ENCODE results near the gene RAPGEF4.

The RAPGEF4 gene

GRCh38 chr2:172998547-172999272, 263.1 kb downstream of the RAPGEF4 start:
- no peak for TF ChIP-seq POLR2A (IDR thresholded peaks at IDR 0.05; ENCODE audit: low read depth, low read length)
- no peak for FAIRE-seq

GRCh38 chr2:172999641-173000386, 264.2 kb downstream of the RAPGEF4 start:
- FAIRE-seq = no peak
- DNase-seq (ENCODE audit: insufficient read length, low spot score) = no peak
- TF ChIP-seq POLR2A (IDR thresholded peaks at IDR 0.05; ENCODE audit: low read depth, low read length) = no peak

More at GRCh38 chr2:172998547-172999272, 263.1 kb downstream of the RAPGEF4 start:
- DNase-seq (ENCODE audit: insufficient read length, low spot score) = no peak

GRCh38 chr2:173001664-173002604, 266.3 kb downstream of the RAPGEF4 start:
- no peak for TF ChIP-seq POLR2A (IDR thresholded peaks at IDR 0.05; ENCODE audit: low read depth, low read length)
- DNase-seq (ENCODE audit: insufficient read length, low spot score) (no peak), FAIRE-seq (no peak)

- FAIRE-seq (peak; percentile 77), DNase-seq (ENCODE audit: insufficient read length, low spot score) (no peak)
- no peak for TF ChIP-seq POLR2A (IDR thresholded peaks at IDR 0.05; ENCODE audit: low read depth, low read length)
These were observed 267.3 kb downstream of the RAPGEF4 start for GRCh38 chr2:173002751-173003541.

- TF ChIP-seq POLR2A (IDR thresholded peaks at IDR 0.05; ENCODE audit: low read depth, low read length) = no peak
- FAIRE-seq = no peak
- DNase-seq (ENCODE audit: insufficient read length, low spot score) = no peak
These were observed 273.1 kb downstream of the RAPGEF4 start for GRCh38 chr2:173008786-173009185.

GRCh38 chr2:173010233-173010632, 274.6 kb downstream of the RAPGEF4 start:
- DNase-seq (ENCODE audit: insufficient read length, low spot score) (no peak), FAIRE-seq (no peak)
- TF ChIP-seq POLR2A (IDR thresholded peaks at IDR 0.05; ENCODE audit: low read depth, low read length) = no peak

GRCh38 chr2:173016451-173016850, 280.8 kb downstream of the RAPGEF4 start:
- DNase-seq (ENCODE audit: insufficient read length, low spot score) (no peak), FAIRE-seq (no peak)
- TF ChIP-seq POLR2A (IDR thresholded peaks at IDR 0.05; ENCODE audit: low read depth, low read length) = no peak

- DNase-seq (ENCODE audit: insufficient read length, low spot score) (no peak), FAIRE-seq (no peak)
- TF ChIP-seq POLR2A (IDR thresholded peaks at IDR 0.05; ENCODE audit: low read depth, low read length) = no peak
These were observed 282.2 kb downstream of the RAPGEF4 start for GRCh38 chr2:173017646-173018420.

- TF ChIP-seq POLR2A (IDR thresholded peaks at IDR 0.05; ENCODE audit: low read depth, low read length) = no peak
- FAIRE-seq (no peak), DNase-seq (ENCODE audit: insufficient read length, low spot score) (no peak)
These were observed 284.1 kb downstream of the RAPGEF4 start for GRCh38 chr2:173019755-173020154.

GRCh38 chr2:173021939-173022371, 286.3 kb downstream of the RAPGEF4 start:
- no peak for DNase-seq (ENCODE audit: insufficient read length, low spot score)
- no peak for FAIRE-seq
- TF ChIP-seq POLR2A (IDR thresholded peaks at IDR 0.05; ENCODE audit: low read depth, low read length) = no peak

- FAIRE-seq (no peak), DNase-seq (ENCODE audit: insufficient read length, low spot score) (no peak)
- TF ChIP-seq POLR2A (IDR thresholded peaks at IDR 0.05; ENCODE audit: low read depth, low read length) = no peak
These were observed 288.1 kb downstream of the RAPGEF4 start for GRCh38 chr2:173023718-173024117.

- DNase-seq (ENCODE audit: insufficient read length, low spot score) (no peak), FAIRE-seq (no peak)
- TF ChIP-seq POLR2A (IDR thresholded peaks at IDR 0.05; ENCODE audit: low read depth, low read length) = no peak
These were observed 290.8 kb downstream of the RAPGEF4 start for GRCh38 chr2:173026479-173026878.
